DMS153 treated with DMSO at 0.1 percent for 48 hours (cell line): Measurements from ENCODE around the gene HMCN2.
A peak's percentile ranks its signal among the peaks of the same experiment; 100 is the strongest.
"Not testable (repeated sequence)": the region's sequence is repeated elsewhere in the genome, so short reads cannot be mapped to it uniquely, and the experiment has no call there.

Source experiments
- DNase-seq: peaks from one replicate; lab custom pipeline; 2025; ENCODE audit not compliant: unreplicated experiment; lab: John Stamatoyannopoulos, UW

HMCN2 gene

DNA sequence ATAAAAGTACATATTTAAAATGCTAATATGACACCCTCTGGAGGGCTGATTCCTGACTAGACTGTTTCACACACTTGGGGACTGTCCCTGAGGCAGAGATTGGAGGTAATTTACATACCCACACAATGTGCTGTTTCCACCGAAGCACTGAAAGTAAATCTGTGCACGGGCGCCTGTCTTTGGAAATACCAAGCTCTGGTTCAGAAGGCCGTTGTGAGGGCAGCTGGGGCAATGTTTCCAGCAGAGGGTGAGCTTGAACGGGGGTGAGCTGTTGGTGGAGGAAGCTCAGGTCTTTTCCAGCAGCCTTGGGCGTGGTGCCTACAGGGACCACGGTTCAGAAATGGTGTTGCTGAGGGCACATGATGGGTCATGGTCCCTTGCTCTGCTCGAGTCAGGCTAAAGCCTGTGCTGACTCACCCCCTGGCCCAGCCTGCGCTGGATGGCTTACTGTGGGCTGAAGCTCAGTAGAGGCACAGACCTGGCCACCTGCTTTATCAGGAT, 25.8 kb upstream of the HMCN2 start:
- no peak for DNase-seq

DNA sequence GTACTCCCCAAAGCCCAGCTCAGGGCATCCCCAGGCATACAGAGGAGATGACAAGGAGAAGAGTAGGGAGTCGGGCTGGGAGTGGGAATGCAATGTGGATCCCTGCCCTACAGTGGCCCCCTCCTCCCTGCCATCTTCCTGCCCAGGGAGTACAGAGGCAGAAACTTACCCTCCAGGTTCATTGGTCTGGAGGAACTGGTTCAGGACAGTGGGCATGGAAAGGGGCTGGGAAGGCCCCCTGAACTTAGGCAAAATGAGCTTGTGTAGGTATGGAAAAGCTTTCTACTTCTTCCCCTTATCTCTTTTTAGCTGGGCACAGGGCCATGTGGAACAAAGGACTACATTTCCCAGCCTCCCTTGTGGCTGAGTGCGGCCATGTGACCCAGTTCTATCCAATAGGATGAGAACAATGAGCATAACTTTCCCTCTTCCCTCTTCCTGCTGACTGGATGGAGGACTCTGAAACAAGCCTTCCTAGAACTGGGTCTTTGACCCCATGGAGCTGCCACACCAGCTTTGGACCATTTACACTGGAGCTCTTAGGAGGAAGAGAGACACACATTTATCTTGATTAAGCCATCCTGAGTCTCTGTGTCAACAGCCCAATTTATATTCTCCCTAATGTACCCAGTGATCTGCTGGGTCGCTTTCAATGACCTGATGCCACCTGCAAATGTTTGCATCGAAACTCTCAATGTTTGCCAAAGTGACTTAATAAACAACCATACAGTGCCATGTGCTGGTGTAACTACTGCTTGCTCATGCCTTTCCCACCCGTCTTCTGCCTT, 25.0 kb upstream of the HMCN2 start:
- DNase-seq = peak; percentile 87

DNA sequence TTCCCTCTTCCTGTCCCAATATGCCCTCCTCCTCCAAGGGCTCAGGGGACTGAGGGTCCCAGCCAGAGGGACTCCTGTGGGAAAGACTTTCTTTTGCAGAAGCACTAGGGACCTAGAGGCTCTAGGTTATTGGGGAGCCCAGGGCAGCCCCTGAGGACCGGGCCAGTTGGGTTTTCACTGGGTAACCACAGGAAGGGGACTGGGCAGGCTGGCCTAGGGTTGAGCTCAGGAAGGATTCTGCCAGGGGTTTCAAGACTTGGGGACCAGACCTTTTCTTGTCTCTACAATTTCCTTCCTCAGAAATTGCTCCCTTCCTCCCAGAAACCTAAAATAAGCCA, 24.4 kb upstream of the HMCN2 start:
- DNase-seq = no peak

DNA sequence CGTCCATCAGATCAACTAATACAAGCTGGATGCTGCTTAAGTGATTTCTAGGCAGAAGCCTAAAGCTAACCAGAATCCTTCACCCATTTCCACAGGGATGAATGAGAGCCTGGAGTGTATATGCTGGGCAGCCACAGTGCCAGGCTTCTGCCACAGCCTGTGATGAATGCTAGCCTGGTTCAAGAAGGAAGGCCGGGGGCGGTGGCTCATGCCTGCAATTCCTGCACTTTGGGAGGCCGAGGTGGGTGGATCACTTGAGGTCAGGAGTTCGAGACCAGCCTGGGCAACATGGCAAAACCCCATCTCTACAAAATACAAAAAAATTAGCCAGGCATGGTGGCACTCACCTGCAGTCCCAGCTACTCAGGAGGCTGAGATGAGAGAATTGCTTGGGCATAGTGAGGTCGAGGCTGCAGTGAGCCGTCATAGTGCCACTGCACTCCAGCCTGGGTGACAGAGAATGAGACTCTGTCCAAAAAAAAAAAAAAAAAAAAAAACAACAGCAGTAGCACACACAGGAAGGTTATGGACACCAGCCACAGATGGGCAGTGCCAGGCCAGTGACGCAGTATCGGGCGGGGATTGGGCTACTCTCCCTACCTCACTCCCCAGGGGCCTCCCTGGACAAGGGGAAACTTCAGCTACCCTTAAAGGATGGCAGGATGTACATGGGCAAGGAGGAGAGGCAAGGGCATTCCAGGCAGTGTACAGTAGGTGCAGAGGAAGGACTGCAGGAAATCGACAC, 23.1 kb upstream of the HMCN2 start:
- no peak for DNase-seq

DNA sequence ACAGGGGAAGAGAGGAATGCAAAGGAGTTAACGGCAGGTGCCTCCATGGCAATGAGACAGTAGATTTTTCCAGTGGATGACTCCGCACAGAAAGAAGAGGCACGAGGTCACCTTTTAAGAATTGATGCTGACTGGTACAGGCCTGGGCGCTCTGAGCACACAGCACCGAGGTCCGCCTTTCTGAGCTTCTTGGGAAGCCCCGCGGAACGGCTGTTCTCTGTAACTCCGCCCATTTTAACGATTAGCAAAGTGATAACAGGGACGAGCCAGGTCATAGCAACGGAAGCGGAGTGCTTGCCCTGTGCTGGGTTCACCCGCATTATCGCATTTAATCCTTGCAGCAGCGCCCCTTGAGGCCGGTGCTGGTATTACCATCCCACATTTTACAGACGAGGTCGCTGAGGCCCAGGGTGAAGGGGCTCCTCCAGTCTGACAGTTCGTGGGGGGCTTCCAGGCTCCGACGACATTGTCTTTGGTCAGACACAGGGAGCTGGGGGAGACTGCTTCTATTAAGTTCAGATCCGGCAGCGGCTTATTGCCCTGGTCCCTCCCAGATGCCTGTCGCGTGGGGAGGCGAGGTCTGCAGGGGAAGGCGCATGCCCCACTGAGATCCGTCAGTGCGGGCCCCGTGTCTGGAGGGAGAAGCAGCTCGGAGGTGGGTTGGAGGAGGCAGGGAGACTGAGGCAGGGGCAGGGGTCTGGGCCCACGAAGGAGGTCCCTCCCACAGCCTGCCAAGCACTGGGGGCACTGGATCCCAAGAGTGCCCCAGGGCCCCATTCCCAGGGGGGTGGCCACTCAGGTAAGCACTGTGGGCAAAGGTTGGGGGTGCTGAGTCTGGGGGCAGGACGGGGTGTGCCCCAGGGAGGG, 22.3 kb upstream of the HMCN2 start:
- DNase-seq = peak; percentile 83

DNA sequence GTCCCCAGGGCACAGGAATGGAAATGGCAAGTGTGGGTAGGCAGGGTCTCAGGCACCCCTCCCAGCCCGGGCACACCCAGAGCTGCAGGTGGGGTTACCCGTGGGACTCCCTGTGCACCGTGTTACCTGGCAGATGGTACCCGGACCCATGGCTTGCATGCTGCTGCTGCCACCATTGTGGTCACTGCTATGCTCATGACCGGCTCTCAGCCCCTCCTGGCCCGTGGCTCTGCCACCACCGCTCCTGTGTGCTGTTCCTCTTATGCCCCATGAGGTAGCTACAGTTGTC, 21.7 kb upstream of the HMCN2 start:
- DNase-seq = no peak

DNA sequence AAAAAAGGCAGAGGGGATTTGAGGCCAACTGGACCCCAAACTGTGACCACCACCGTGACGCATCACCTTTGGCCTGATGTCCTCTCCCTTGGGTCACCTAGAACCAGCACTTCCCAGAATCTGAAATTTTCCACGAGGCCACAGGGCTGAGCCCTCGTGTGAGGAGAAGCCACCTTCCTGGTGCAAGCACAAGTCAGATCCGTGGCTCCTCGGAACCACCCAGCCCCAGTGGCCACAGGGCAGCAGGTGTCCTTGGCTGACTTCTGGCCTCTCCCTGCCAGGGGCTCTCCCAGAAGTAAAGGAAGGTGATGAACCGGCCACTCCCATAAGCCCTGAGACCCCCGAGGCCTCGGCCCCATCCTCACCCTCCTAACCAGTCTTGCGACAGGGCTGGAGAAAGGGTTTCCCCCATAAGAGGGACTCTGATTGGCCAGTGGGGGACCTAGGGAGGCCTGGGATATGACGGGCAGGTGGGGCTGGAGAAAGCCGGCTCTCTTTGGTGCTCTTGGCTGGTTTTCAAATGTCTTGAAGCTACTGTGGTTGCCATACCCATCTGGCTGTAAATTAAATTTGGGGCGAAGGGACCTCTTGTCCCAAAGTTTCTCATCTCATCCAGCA, 20.9 kb upstream of the HMCN2 start:
- DNase-seq = no peak

DNA sequence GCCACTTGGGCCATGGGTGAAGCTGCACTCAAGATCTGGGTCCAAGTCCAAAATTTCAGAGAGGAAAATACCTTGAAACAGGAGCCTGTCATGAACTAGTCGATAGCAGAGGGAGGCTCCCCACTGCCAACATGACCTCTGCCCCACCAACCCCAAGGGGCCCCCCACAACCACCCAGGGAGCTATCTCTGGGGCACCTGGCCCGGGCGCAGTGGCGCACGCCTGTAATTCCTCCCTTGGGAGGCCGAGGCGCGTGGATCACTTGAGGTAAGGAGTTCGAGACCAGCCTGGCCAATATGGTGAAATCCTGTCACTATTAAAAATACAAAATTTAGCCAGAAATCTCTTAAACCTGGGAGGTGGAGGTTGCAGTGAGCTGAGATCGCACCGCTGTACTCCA, 20.1 kb upstream of the HMCN2 start:
- no peak for DNase-seq

DNA sequence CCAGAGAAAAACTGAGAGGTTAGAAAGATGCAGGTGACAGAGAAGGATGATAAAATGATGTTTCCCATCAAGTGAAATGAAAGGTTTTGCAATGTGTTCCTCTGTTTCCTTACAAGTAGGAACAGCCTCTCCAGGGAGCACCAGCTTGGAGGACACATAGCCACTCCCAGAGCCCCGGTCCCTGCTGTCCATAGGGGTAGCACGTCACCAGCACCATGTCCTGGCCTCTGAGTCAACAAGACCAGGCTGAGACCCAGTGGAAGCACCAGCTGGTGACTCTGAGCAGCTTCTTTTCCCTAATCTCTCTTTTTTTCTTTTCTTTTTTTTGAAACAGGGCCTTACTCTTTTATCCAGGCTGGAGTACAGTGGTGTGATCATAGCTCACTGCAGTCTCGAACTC, 19.4 kb upstream of the HMCN2 start:
- DNase-seq = no peak

DNA sequence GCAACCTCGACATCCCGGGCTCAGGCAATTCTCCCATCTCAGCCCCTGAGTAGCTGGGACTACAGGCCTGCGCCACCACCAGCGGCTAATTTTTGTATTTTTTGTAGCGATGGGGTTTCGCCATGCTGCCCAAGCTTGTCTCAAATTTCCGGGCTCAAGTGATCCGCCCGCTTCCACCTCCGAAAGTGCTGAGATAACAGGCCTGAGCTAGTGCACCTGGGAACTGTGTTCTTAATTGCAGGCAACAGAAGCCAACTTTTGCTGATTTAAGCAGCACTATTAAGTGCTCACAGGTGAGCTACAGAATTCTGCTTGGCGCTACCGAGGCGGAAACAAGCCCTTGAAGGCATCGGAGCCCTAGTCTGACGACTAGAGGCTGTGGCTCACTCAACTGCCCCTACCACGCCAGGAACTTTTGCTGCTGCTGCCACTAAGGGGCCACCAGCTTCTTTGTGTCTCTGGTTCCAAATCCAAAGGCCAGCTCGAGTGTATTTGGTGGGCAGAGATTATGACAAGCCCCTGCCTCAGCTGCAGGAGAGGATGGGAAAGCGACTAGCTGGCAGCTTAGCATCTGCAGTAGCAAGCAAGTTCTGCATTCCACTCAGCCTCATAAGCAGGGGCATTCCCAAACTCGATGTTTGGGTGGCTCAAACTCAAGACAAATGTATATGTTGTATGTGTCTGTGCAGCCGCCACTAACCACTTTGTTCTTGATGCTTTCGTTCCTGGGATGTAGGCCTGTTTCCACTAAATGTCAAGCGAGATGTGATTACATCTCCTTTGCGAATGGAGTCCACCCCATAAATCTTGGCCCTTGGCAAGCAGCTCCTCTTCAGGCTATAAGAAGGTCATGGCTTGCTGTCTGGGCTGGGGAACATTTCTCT, 10.6 kb upstream of the HMCN2 start:
- DNase-seq = peak; percentile 48

DNA sequence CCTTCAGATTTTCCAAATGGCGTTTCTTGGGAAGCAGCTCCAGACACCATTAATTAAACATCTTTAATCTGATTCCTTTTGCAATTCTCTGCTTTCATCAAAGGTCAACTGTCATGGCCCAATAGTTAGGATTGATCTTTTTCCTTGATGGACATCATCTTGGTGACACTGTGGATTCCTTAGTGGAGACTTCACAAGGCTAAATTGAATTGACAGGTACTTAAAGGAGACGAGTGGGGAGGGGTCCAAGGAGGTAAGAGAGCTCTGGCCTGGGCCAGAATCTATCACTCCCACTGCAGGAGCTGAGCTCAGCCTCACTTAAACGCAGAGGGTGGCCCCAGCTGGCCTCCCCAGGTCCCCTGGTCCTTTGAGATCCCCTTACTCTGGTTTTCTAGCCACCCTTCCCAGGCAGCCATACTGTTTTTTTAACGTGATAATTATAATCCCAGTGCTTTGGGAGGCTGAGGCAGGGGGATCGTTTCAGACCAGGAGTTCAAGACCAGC, 9.9 kb upstream of the HMCN2 start:
- DNase-seq = no peak

DNA sequence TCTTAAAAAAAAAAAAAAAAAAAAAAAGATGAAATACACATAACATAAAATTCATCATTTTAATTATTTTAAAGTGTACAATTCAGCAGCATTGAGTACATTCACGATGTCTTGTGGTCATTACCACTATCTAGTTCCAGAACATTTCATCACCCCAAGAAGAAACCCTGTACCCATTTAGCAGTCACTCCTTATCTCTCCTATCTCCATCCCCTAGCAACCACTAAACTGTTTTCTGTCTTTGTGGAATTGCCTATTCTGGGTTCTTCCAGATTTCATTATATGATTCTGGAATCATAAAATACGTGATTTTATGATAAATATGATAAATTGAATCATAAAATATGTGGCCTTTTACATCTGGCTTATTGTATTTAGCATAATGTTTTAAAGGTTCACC, 8.9 kb upstream of the HMCN2 start:
- no peak for DNase-seq

DNA sequence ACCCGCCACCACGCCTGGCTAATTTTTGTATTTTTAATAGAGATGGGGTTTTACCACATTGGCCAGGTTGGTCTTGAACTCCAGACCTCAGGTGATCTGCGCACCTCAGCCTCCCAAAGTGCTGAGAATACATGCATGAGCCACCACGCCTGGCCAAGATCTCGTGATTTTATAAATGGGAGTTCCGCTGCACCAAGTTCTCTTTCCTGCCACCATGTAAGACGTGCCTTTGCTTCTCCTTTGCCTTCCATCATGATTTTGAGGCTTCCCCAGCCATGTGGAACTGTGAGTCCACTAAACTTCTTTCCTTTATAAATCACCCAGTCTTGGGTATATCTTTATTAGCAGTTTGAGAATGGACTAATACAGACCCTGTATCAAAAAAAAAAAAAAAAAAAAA, 7.4 kb upstream of the HMCN2 start:
- not testable (repeated sequence) for DNase-seq

DNA sequence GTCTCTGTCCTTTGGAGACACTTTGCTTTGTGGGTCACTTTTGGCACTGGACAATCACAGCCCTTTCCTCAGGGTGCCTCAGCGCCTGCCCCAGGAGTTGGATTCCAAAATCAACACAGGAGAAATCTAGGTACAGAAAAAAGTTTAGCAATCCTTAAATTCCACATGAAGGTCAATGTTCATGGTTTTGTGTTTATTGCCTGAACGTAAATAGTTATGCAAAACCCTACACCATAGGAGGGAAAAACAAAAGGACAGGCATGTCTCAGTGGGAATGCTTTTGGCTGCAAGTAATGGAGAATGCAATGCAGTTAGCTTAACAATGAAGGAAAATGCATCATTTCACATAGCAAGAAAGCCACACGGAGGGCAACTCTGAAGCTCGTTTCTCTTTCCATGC, 6.5 kb upstream of the HMCN2 start:
- no peak for DNase-seq

DNA sequence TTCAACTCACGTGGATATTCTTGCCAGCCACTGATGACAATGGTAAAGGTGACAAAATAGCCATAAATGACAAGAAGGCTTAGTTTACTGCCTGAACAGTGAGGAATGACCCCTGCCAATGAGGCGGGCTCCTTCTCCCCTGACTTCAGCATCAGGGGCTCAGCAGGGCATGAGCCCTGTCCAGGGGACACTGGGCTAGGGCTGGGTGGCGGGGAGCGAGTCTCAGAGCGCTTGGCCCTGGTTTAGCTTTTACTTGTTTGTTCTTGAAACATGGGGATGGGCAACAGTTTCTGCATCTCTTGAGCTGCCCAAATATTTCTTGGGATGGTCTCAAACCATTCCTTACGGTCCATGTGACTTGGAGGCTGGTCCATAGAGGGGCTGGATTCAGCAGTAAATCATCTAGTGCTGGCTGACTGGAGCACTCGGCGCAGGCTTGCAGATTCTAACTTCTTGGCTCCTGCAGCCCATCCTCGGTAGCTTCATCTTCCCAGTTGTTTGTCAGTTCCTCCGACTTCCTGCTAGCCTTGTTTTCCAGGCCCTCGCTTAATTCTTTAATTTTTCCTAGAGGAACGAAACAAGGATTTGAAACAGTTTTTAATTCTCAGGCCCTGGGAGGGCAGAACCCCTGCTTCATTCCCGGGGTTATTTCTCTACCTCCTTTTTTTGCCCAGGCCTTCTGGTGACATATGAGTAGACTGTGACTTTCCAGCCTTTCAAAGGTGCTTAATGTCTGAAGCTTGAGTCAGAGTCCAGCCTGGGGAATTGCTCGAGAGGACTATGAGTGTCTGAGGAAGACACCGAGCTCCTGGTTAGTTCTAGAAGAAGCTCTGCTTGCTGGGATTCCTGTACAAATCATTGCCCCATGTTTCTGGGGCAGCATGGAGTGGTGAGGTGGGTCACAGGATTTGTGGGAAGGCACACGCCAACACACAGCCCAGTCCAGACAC, 4.5 kb upstream of the HMCN2 start:
- no peak for DNase-seq

DNA sequence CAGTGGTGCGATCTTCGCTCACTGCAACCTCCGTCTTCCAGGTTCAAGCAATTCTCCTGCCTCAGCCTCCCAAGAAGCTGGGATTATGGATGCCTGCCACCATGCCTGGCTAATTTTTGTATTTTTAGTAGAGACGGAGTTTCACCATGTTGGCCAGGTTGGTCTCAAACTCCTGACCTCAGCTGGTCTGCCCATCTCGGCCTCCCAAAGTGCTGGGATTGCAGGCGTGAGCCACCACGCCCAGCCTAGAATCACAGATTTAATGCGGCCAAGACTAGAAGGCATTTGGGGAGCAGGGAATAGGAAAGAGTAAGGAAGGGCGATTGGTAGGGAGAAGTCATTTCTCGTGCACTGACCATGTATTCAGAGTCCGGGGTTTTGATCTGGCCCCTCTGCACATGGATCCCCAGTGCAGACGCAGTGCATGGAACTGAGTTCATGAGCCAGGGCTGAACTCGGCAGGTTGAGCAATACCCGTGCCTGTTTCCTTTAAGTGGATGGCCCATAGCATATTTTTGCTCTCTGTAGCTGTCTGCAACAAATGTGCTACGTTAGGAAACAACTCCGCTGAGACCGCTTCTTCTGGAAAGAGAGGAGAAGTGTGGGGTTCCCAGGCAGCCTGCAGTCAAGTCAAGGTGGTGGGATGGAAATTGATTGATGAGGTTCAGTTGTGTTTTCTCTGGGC, 3.4 kb upstream of the HMCN2 start:
- no peak for DNase-seq

DNA sequence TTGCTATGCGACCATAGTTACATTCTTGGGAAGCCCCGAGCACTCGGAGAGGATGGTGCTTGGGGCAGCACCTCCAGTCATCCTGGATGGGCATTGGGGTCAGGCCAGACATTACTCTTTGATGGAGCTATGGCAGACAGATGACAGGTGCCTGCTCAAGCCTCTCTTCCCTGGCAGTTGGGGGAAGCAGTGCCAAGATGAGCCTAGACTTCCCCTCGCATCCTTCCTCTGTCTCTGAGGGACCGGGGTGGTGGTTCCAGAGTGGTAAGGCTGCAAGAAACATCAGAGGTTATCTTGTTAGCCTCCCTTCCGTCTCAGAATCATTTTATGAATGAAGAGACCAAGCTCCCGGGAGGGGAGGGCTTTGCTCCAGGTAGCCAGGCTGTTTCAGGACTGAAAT, 2.8 kb upstream of the HMCN2 start:
- no peak for DNase-seq

DNA sequence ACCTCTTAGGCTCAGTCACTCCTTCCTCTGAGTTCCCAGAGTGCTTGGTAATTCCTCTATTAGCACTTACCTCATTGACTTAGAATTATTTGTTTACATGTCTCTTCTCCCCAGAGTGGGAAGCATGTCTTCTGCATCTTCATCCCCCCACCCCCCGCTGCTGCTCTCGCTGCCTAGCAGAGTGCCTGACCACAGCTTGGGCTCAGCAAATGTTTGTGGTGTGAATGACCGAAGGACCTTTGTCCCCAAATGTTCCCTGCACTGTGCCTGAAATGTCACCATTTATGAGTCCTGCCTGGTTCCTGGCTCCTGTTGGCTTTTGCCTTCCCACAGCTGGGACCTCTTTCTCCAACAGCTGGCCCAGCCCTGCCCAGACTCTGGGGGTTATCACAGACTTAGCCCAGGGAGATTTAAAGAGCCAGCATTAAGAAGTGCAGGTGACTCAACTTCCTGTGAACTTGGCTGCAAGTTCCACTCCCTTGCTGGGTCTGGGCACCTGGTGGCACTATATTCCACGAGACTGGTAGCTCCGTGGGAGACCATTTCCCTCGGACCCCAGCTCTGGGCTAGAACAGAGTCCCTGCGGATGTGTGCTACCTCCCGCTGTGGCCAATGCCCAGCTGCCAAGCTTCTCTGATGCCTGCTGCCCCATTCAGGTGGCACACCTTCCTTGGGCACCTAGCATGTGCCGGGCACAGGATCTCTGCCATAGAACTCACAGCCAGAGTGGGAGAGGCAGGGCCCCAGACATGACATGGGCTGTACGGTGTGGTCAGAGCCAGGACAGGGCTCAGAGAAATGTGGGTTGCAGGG, 1.8 kb upstream of the HMCN2 start:
- peak; percentile 19 for DNase-seq
